Stimulated activated CD4-positive, alpha-beta T cell treated with anti-CD3 and anti-CD28 coated beads, Interleukin-15, amount 100 ng/mL, for 1 hour (primary cell): ENCODE data around the gene JSRP1.

ENCODE experiments used
- DNase-seq, 2 donors: peaks; one replicate each; pipeline ENCODE4 v3.0.0-alpha.2; 2020; ENCODE audit warnings: low read depth in 1 of 2, low spot score in 1 of 2

JSRP1 gene

GRCh38 chr19:2219726-2220125 lies 36.5 kb downstream of the JSRP1 start:
- no peak for DNase-seq

DNA sequence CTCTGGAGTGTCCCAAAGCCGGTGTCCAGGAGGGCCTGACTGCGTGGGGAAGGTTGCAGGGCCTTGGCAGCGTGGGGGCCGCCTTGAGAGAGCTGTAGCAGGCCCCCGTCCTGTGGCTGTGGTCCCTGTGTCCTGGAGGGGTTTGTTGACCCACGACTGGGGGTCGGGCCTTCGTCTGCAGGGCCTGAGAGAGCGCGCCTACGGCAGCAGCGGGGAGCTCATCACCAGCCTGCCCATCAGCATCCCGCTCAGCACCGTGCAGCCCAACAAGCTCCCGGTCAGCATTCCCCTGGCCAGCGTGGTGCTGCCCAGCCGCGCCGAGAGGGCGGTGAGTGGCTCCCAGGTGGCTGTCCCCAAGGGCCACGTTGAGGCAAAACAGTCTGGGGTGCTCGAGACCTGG lies 38.6 kb downstream of the JSRP1 start:
- no peak for DNase-seq

GRCh38 chr19:2216361-2217225 lies 39.6 kb downstream of the JSRP1 start:
- no peak for DNase-seq

DNA sequence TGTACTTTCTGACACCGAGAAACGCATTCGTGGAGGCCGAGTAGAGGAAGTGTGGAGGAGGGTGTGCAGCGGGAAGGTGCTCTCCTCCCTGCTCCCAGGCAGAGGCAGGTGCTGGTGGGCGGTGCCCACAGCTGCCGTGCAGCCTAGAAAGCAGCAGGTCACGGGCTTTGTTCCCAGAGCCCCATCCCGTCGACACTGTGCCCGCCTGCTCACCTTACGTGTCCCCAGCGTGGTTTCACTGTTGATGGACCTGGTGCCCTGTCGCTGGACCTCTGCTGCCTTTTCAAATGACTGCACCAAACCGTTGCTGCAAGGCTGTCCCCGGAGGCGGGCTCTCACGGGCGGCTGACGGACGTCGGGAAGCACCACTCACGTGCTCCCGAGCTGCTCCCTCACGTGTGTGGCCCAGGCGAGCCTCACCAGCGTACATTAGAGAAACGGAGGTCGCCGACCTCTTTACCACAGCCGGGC lies 40.9 kb downstream of the JSRP1 start:
- no peak for DNase-seq

GRCh38 chr19:2214251-2214650 lies 42.0 kb downstream of the JSRP1 start:
- no peak for DNase-seq

DNA sequence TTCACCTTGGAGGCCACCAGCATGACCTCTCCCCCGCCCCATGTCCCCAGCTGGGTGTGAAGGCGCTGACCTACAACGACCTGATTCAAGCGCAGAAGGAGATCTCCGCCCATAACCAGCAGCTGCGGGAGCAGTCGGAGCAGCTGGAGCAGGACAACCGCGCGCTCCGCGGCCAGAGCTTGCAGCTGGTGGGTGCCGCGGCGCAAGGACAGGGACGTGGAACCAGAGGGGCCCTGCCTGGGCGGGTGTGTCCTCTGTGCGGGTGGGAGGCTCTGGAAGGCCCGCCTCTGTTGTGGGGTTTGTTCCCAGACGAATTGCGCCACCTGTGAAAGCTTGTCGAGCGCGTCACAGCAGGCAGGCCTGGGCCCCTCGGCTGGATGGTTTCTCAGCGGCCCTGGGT lies 42.4 kb downstream of the JSRP1 start:
- DNase-seq, result no peak

DNA sequence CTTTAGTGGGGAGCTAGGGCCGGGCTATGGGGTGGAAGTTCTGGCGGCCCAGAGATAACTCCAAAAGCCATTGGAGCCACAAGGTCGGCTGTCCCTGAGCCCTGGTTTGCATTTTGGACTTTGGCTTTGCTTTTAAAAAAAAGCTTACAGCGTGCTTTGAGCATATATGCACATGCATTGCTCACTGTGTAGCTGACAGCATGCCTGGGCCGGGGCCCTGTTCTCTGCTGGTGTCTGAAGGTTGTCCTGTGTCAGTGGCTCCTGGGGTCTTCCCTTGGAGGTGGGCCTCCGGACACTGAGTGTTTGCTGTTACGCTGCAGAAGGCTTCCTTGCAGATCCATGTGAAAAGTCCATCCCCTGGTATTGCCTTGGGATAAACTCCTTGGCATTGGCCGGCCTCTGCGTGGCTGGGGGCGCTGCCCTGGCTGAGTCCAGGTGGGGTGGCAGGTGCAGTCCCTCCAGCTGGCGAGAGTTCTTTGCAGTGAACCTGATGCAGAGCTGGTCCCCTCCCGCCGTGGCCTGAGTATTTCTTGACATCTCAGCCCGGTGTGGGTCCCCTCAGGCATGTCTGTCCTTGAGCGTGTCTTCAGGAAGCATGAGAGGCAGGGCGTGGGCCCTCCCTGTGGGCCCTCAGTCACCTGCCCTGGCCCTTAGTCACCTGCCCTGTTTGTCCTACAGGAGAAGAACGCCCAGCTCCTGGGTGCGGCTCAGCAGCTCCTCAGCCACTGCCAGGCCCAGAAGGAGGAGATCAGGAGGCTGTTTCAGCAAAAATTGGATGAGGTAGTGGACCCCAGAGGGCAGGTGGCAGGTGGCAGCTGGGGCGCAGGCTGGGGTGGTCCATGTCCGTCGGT lies 43.1 kb downstream of the JSRP1 start:
- DNase-seq, result no peak

- no peak for DNase-seq
Measured at GRCh38 chr19:2210987-2211740, 45.1 kb downstream of the JSRP1 start.

DNA sequence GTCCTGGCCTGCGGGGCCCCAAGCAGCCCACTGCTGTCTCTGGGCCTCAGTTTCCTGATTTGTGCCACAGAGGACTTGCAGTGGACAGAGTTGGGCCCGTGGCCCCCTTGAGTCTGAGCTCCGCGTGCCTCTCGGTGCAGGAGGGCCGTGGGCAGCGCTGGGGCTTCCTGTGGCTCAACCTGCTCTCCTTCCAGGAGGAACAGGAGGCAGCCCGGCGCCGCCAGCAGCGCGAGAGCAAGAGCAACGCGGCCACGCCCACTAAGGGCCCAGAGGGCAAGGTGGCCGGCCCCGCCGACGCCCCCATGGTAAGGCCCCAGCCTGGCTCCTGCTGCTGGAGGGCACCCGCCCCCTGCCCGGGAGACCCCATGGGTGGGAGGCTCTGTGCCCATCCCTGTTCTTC lies 46.0 kb downstream of the JSRP1 start:
- no peak for DNase-seq

DNA sequence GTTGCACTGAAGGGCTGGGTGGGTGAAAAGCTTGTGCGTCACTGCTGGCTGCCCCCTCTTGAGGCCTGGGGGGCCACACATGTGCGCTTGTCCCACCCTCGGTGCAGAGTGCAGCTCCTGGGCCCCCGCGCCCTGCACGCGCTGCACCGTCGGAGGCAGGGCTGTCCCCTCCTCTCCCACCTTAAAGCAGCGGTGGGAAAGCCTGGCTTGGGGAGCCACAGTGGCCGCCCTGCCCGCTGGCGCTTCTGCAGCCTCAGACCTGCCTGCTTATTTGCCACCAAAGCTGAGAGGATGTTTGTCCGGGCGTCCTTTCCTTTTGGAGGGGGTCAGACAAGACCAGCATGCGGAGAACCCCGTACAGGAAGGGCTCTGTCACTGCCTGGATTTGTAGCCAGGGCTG lies 46.8 kb downstream of the JSRP1 start:
- no peak for DNase-seq

- no peak for DNase-seq
Measured at GRCh38 chr19:2208975-2209374, 47.2 kb downstream of the JSRP1 start.

DNA sequence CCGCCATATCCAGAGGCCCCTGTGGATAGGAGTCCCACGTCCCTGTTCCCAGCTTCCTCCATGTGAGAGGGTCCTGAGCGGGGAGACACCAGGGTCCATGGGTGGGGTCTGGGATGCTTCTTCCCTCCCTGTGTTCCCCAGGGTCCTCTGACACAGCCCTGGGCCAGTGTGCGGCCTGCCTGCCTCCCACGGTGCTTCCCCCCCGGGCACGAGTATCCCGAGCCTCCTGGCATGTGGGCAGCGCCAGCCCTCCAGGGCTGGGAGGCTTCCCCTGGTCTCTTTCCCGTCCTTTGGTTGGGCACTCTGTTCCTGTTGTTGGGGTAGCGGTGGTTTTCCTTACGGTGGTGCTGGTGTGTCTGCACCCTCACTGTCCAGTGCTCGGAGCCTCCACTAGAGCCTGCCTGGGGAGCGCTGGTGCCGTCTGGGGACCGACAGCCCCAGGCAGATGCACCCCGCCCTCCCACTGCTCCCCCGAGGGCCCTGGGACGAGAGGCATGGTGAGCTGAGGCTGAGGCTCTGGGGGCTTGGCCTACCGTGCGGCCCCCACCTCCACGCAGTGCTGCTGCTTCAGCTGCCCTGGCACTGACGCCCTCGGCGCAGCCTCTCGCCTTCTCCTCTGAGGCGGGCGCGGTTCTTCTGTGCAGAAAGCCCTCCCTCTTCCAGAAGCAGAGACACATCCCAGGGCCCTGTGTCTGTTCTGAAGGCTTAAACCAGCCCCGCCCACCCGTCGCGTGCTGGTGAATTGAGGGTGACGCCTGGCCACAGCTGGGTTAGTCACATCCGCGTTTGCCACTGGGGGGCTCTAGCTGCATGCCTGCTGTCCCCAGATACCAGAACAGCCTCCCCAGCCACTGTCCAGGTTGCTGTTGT lies 48.0 kb downstream of the JSRP1 start:
- DNase-seq, result no peak

GRCh38 chr19:2207008-2207407 lies 49.2 kb downstream of the JSRP1 start:
- no peak for DNase-seq

DNA sequence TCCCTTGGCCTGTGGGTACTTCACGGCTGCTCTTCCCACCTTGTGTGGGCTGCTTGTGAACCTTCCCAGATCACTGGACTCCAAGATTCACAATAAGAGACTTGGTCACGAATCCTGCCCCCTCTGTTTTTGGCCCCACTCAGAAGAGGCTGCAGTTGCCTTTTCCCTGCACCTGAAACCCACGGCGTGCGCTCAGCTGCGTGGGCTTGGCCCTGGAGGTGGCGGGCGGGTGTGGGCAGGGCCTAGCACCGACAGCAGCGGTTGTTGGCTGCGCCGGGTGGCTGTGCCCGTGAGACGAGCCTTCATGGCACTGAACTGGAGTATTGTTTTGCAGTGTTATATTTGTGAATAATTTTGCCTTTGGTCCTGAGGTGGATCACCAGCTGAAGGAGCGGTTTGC lies 53.9 kb downstream of the JSRP1 start:
- no peak for DNase-seq
